Activated T-helper 9 cell treated with anti-CD3 and anti-CD28 coated beads, Interleukin-2, amount 50 U/mL, for 16 hours (primary cell): ENCODE data around the gene ERG.

Experiments
- DNase-seq: peaks from one replicate; pipeline ENCODE4 v3.0.0-alpha.2; 2020; ENCODE audit warnings: low read depth

The ERG gene

GRCh38 chr21:38433471-38433870, 64.8 kb downstream of the ERG start:
- DNase-seq: no peak

GRCh38 chr21:38430401-38430984, 67.8 kb downstream of the ERG start:
- DNase-seq: no peak

- DNase-seq: no peak
Observed at GRCh38 chr21:38429011-38429410, 69.3 kb downstream of the ERG start.

GRCh38 chr21:38428211-38428610, 70.1 kb downstream of the ERG start:
- no peak for DNase-seq

GRCh38 chr21:38424305-38425019, 73.8 kb downstream of the ERG start:
- DNase-seq: no peak

- no peak for DNase-seq
Observed at GRCh38 chr21:38422082-38422481, 76.2 kb downstream of the ERG start.

GRCh38 chr21:38420140-38420539, 78.1 kb downstream of the ERG start:
- no peak for DNase-seq

- DNase-seq: no peak
Observed at GRCh38 chr21:38417726-38418125, 80.6 kb downstream of the ERG start.

- DNase-seq: no peak
Observed at GRCh38 chr21:38416791-38417190, 81.5 kb downstream of the ERG start.

- DNase-seq: no peak
Observed at GRCh38 chr21:38413958-38414548, 84.2 kb downstream of the ERG start.

GRCh38 chr21:38410466-38410865, 87.8 kb downstream of the ERG start:
- no peak for DNase-seq

- no peak for DNase-seq
Observed at GRCh38 chr21:38409907-38410306, 88.4 kb downstream of the ERG start.

- DNase-seq: no peak
Observed at GRCh38 chr21:38404177-38404576, 94.1 kb downstream of the ERG start.

GRCh38 chr21:38402795-38403194, 95.5 kb downstream of the ERG start:
- DNase-seq: no peak

GRCh38 chr21:38402291-38402690, 96.0 kb downstream of the ERG start:
- no peak for DNase-seq

GRCh38 chr21:38401191-38401926, 96.9 kb downstream of the ERG start:
- DNase-seq: no peak

- DNase-seq: no peak
Observed at GRCh38 chr21:38400195-38400919, 97.9 kb downstream of the ERG start.

- no peak for DNase-seq
Observed at GRCh38 chr21:38399103-38399502, 99.2 kb downstream of the ERG start.

GRCh38 chr21:38396325-38396724, 102.0 kb downstream of the ERG start:
- no peak for DNase-seq

- no peak for DNase-seq
Observed at GRCh38 chr21:38395581-38395980, 102.7 kb downstream of the ERG start.

- no peak for DNase-seq
Observed at GRCh38 chr21:38392661-38393060, 105.6 kb downstream of the ERG start.

- DNase-seq: no peak
Observed at GRCh38 chr21:38389896-38390295, 108.4 kb downstream of the ERG start.
